HCT116 (cell line): ENCODE data around the gene RPUSD3. TPM values are rescaled to one million over a fixed set of nuclear protein-coding genes. Genes with fewer than 3 reads are reported as not detected.

ENCODE experiments used
- FOSL1 ChIP-seq: IDR thresholded peaks from 2 replicates; pipeline ENCODE4 v1.6.1; 2012; ENCODE audit warnings: low read depth
- POLR2A ChIP-seq: IDR thresholded peaks from 2 replicates; pipeline ENCODE4 v1.7.0; 2011; ENCODE audit warnings: borderline replicate concordance; ENCODE audit not compliant: insufficient read depth, insufficient read length; ENCODE audit errors: extremely low read depth
- SIN3A ChIP-seq: IDR thresholded peaks from 2 replicates; pipeline ENCODE4 v1.6.1; 2012; ENCODE audit warnings: low read depth
- SP1 ChIP-seq: IDR thresholded peaks from 2 replicates; pipeline ENCODE4 v1.6.1; 2012; ENCODE audit warnings: low read depth
- ZBTB33 ChIP-seq: IDR thresholded peaks from 2 replicates; pipeline ENCODE4 v1.6.1; 2011; ENCODE audit warnings: mild to moderate bottlenecking, low read length, moderate library complexity; ENCODE audit not compliant: insufficient replicate concordance; ENCODE audit errors: extremely low read depth
- total RNA-seq: library from RNA; stranded (reverse); gene quantifications from one replicate; pipeline ENCODE4 v1.2.1, GENCODE V29; 2021; ENCODE audit not compliant: unreplicated experiment

Gene RPUSD3
- total RNA-seq, 1 experiment from 2014 or later, result 58.0 TPM

DNA sequence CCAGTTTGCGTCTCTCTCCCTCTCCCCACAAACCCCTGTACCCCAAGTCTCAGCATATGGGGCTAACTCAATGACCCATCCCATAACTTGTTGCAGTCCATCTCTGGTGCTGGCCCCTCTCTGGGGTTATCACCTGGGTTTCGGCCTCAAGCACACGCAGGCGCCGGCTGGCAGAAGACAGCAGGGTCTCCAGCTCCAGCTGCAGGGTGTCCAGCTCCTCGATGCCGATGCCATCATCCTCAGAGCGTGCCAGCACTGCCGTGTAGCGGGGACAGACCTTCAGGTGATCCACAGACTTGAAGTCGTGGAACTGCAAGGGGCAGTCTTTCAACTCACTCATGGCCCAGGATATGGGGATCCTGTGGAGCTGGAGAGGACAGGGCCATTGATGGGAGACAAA is 52.7 kb downstream of the RPUSD3 start (continued):
- no peak for TF ChIP-seq FOSL1
- TF ChIP-seq POLR2A, result no peak
- no peak for TF ChIP-seq SP1
- TF ChIP-seq ZBTB33, result no peak
- TF ChIP-seq SIN3A, result no peak

Other genes starting within 250 kb of the RPUSD3 start
- 31.1 TPM for gene MTMR14, start 194.5 kb downstream of the RPUSD3 start, total RNA-seq
- gene CPNE9, start 140.2 kb downstream of the RPUSD3 start, total RNA-seq, result 0.98 TPM
- gene BRPF1, start 112.3 kb downstream of the RPUSD3 start, total RNA-seq, result 23.6 TPM
- 16.3 TPM for gene OGG1, start 94.1 kb downstream of the RPUSD3 start, total RNA-seq
- gene CAMK1, start 74.1 kb downstream of the RPUSD3 start, total RNA-seq, result 19.7 TPM
- 72.0 TPM for gene TADA3, start 51.5 kb downstream of the RPUSD3 start, total RNA-seq
- gene ARPC4, start 50.9 kb downstream of the RPUSD3 start, total RNA-seq, result 110 TPM
- gene TTLL3, start 33.7 kb downstream of the RPUSD3 start, total RNA-seq, result 40.3 TPM
- gene CIDEC, start 36.2 kb upstream of the RPUSD3 start, total RNA-seq, result not detected
- 33.4 TPM for gene JAGN1, start 46.6 kb upstream of the RPUSD3 start, total RNA-seq
- gene IL17RE, start 58.8 kb upstream of the RPUSD3 start, total RNA-seq, result 14.3 TPM
- gene IL17RC, start 73.1 kb upstream of the RPUSD3 start, total RNA-seq, result 17.6 TPM
- 18.7 TPM for gene CRELD1, start 89.8 kb upstream of the RPUSD3 start, total RNA-seq
- 0.96 TPM for gene PRRT3, start 108.4 kb upstream of the RPUSD3 start, total RNA-seq
- 12.4 TPM for gene EMC3, start 142.8 kb upstream of the RPUSD3 start, total RNA-seq
- gene FANCD2, start 182.4 kb upstream of the RPUSD3 start, total RNA-seq, result 50.0 TPM